Measurements from ENCODE around the gene FN1. TPM values are rescaled to one million over a fixed set of nuclear protein-coding genes. Genes with fewer than 3 reads are reported as not detected.

FN1 gene
- total RNA-seq, 1 donor from 2014 or later: 217 TPM

Other genes starting within 250 kb of the FN1 start
- 88.4 TPM for gene ATIC, start 124.0 kb downstream of the FN1 start, total RNA-seq